HepG2 (cell line): ENCODE results near the gene TBC1D1. TPM values are rescaled to one million over a fixed set of nuclear protein-coding genes. Genes with fewer than 3 reads are reported as not detected.

Experiments used
- ATAC-seq: fragments of 200-7000 bp; cut with Tn5 transposase; 3 replicates; pipeline ENCODE4 v1.9.1; 2020; ENCODE audit warnings: mild to moderate bottlenecking, moderate library complexity
- BruUV-seq: library from RNA; stranded (reverse); fragments of 400-500 nt; replicated peaks from 2 replicates; lab custom pipeline; 2021; lab: Mats Ljungman, UMichigan
- CTCF ChIA-PET: fragments of 300-600 bp; formaldehyde crosslinking; extraction: SDS; loops from one replicate; lab custom pipeline; 2021; ENCODE audit warnings: low total read pairs, inconsistent platforms, low intra/inter-chr PET ratio; lab: Yijun Ruan, JAX
- POLR2A ChIA-PET: fragments of 350-600 bp; sonication (Branson Sonifier 250); formaldehyde crosslinking; loops from one replicate; lab custom pipeline; 2020; ENCODE audit warnings: antibody characterized with exemption, inconsistent platforms; lab: Yijun Ruan, JAX
- DNase-seq: peaks from one replicate; pipeline ENCODE4 v3.0.0-alpha.2; 2015; ENCODE audit warnings: low spot score
- FAIRE-seq: peaks from 3 replicates; lab custom pipeline; 2011; peaks lifted over from hg19 to GRCh38; lab: Jason Lieb, UNC
- H2AFZ ChIP-seq: one replicate; pipeline ENCODE4 v1.6.1; 2011; ENCODE audit warnings: low read length, inconsistent platforms
- H3K27ac ChIP-seq: fragments of 300-600 bp; 3 replicates; pipeline ENCODE4 v1.8.0; 2011; ENCODE audit warnings: mixed run types, mild to moderate bottlenecking, mixed read lengths, low read length, inconsistent platforms; ENCODE audit not compliant: insufficient read depth; ENCODE audit errors: extremely low read length
- H3K27me3 ChIP-seq, 2 experiments: fragments of 200-600 bp in 1 of 2; 2 replicates in 1 of 2; 3 replicates in 1 of 2; pipeline versions ENCODE4 v1.6.0 to v1.8.0; 2011; ENCODE audit warnings: low read length in 2 of 2, mild to moderate bottlenecking in 2 of 2, moderate library complexity in 2 of 2, inconsistent platforms in 1 of 2; ENCODE audit not compliant: insufficient read depth in 2 of 2, control insufficient read depth in 1 of 2
- H3K36me3 ChIP-seq, 2 experiments: fragments of 200-600 bp in 1 of 2; replicated peaks in 1 of 2; 2 replicates in 1 of 2; 3 replicates in 1 of 2; pipeline versions ENCODE4 v1.5.1 to v1.8.0; 2011; ENCODE audit warnings: low read length in 2 of 2, inconsistent platforms in 1 of 2; ENCODE audit not compliant: insufficient read depth in 2 of 2, control insufficient read depth in 1 of 2
- H3K4me1 ChIP-seq: 2 replicates; pipeline ENCODE4 v1.5.1; 2012; ENCODE audit warnings: low read length, inconsistent platforms; ENCODE audit not compliant: insufficient read depth
- H3K4me2 ChIP-seq: 2 replicates; pipeline ENCODE4 v1.6.0; 2011; ENCODE audit warnings: low read depth, low read length, inconsistent platforms
- H3K4me3 ChIP-seq, 3 experiments: fragments of 200-600 bp in 1 of 3; sonication (generic), shearing (Covaris generic) in 1 of 3; replicated peaks in 1 of 3; 2 replicates each; pipeline ENCODE4 v1.5.1; 2011 to 2016; ENCODE audit warnings: low read length in 3 of 3, inconsistent platforms in 2 of 3, low read depth in 2 of 3, mild to moderate bottlenecking in 2 of 3, control low read depth in 1 of 3, mixed read lengths in 1 of 3; ENCODE audit not compliant: insufficient read depth in 1 of 3
- H3K79me2 ChIP-seq: one replicate; pipeline ENCODE4 v1.6.1; 2011; ENCODE audit warnings: low read length, inconsistent platforms; ENCODE audit not compliant: insufficient read depth
- H3K9ac ChIP-seq: 2 replicates; pipeline ENCODE4 v1.6.0; 2011; ENCODE audit warnings: mild to moderate bottlenecking, low read depth, low read length, inconsistent platforms; ENCODE audit not compliant: insufficient read depth
- H3K9me3 ChIP-seq: 2 replicates; pipeline ENCODE4 v1.5.1; 2012; ENCODE audit warnings: mild to moderate bottlenecking, low read length
- H4K20me1 ChIP-seq: 2 replicates; pipeline ENCODE4 v1.6.0; 2011; ENCODE audit warnings: inconsistent platforms, mild to moderate bottlenecking, low read length, moderate library complexity; ENCODE audit not compliant: insufficient read depth
- GATAD2A ChIP-seq: IDR thresholded peaks from 2 replicates; pipeline ENCODE4 v1.6.1; 2016
- KDM2A ChIP-seq: sonication (generic); formaldehyde crosslinking; IDR thresholded peaks from 2 replicates; pipeline ENCODE4 v1.4.0; 2020; ENCODE audit warnings: low read depth, missing genetic modification reagents, borderline replicate concordance
- MLXIP ChIP-seq: sonication (generic); formaldehyde crosslinking; IDR thresholded peaks from 2 replicates; pipeline ENCODE4 v1.9.0; 2021; ENCODE audit warnings: missing genetic modification reagents, borderline replicate concordance
- NFE2L2 ChIP-seq: fragments of 150-350 bp; IDR thresholded peaks from 2 replicates; pipeline ENCODE4 v1.6.1; 2014; ENCODE audit warnings: low read length
- PBX2 ChIP-seq: IDR thresholded peaks from 2 replicates; pipeline ENCODE4 v1.6.1; 2016; ENCODE audit warnings: control low read depth
- RARG ChIP-seq: sonication (generic); formaldehyde crosslinking; IDR thresholded peaks from 2 replicates; pipeline ENCODE4 v1.4.0; 2020; ENCODE audit warnings: low read depth, mild to moderate bottlenecking, missing genetic modification reagents
- ZC3H4 ChIP-seq: sonication (generic); formaldehyde crosslinking; IDR thresholded peaks from 2 replicates; pipeline ENCODE4 v1.4.0; 2020; ENCODE audit warnings: missing genetic modification reagents, borderline replicate concordance
- ZNF235 ChIP-seq: sonication (generic); formaldehyde crosslinking; IDR thresholded peaks from 2 replicates; pipeline ENCODE4 v1.8.1; 2023; ENCODE audit warnings: mild to moderate bottlenecking, missing genetic modification reagents, borderline replicate concordance
- ZNF318 ChIP-seq: sonication (generic); formaldehyde crosslinking; IDR thresholded peaks from 2 replicates; pipeline ENCODE4 v1.4.0; 2020; ENCODE audit warnings: mild to moderate bottlenecking, missing genetic modification reagents
- WGBS: methylation state at CpG from one replicate; pipeline ENCODE4 v1.1.6; 2017; ENCODE audit warnings: low lambda C conversion rate; 5-methylcytosine and 5-hydroxymethylcytosine counted together
- in situ Hi-C: cut with HindIII; loops from 2 replicates; pipeline ENCODE4 v1.10.0; 2017; ENCODE audit warnings: low pct_unique_long_range_greater_than_20kb; ENCODE audit not compliant: extremely low pct_ligation_motif_present
- intact Hi-C: fragments of 100-400 bp; cut with micrococcal nuclease; formaldehyde crosslinking; loops from one replicate; pipeline ENCODE4 v1.10.0; 2022; ENCODE audit not compliant: unreplicated experiment
- polyA plus RNA-seq, 8 experiments: library from polyadenylated mRNA; depleted of rRNA in 3 of 8; stranded (reverse) in 7 of 8; unstranded in 1 of 8; fragments of >200 nt; fragmentation: Illumina TruSeq in 4 of 8; extraction: Trizol in 4 of 8; gene quantifications; 2 replicates each; pipeline versions ENCODE4 v1.2.1 to v1.2.3, GENCODE V29; 2011 to 2016; ENCODE audit warnings: low read depth in 4 of 8, missing spikeins in 1 of 8, mixed read lengths in 1 of 8; ENCODE audit not compliant: insufficient read depth in 1 of 8
- total RNA-seq, 5 experiments: library from RNA; depleted of rRNA; stranded (reverse); fragments of >200 nt; fragmentation: Illumina TruSeq; extraction: Trizol; gene quantifications; 2 replicates each; pipeline ENCODE4 v1.2.3, GENCODE V29; 2016; ENCODE audit warnings: low read depth in 1 of 5

The TBC1D1 gene
- total and polyA plus RNA-seq, 2 of the 13 experiments (the other 11 are each of a cell fraction or from before 2014, with no cell fraction given) = 37.3 to 62.8 TPM

- TF ChIP-seq ZNF318 = no peak
- TF ChIP-seq ZNF235 (CRISPR knock-in tag) = no peak
- TF ChIP-seq NFE2L2 = no peak
- no peak for TF ChIP-seq GATAD2A (CRISPR knock-in tag)
These were observed 105.3 kb downstream of the TBC1D1 start (continued) for GRCh38 chr4:37995981-37996775.

GRCh38 chr4:37998226-37998625, 107.3 kb downstream of the TBC1D1 start:
- no peak overlapping the region for H2AFZ ChIP-seq
- CTCF ChIA-PET = no interaction called here
- no peak for DNase-seq
- no peaks in the 10 kb centered on the region for H3K36me3 ChIP-seq
- H3K27ac ChIP-seq = no peak overlapping the region
- 87% methylated on average over 9 of the region's 9 CpGs for WGBS
- H3K27me3 ChIP-seq = no peaks in the 10 kb centered on the region
- no peaks in the 10 kb centered on the region for H4K20me1 ChIP-seq
- H3K4me3 ChIP-seq = no peak overlapping the region
- in situ Hi-C loops = no loop called here
- no TSS peak for BruUV-seq
- POLR2A ChIA-PET = no interaction called here
- no peaks in the 10 kb centered on the region for H3K9me3 ChIP-seq
- FAIRE-seq = no peak
- intact Hi-C loops = no loop called here
- H3K4me1 ChIP-seq = peaks cover 24% of the 10 kb centered on the region
- no peak overlapping the region for H3K4me2 ChIP-seq
- no peak overlapping the region for H3K9ac ChIP-seq
- ATAC-seq = no peak
- H3K79me2 ChIP-seq = no peaks in the 10 kb centered on the region
- TF ChIP-seq PBX2 (no peak), ZC3H4 (CRISPR knock-in tag) (no peak), RARG (CRISPR knock-in tag) (no peak), KDM2A (CRISPR knock-in tag) (no peak), MLXIP (CRISPR knock-in tag) (no peak)
